GM19351 (cell line): ENCODE data around the gene TACC3.

ENCODE experiments used
- ATAC-seq: cut with Tn5 transposase; IDR thresholded peaks from one replicate; pipeline ENCODE4 v1.9.1; 2021; ENCODE audit warnings: mild to moderate bottlenecking, moderate library complexity; ENCODE audit not compliant: unreplicated experiment

The TACC3 gene

DNA sequence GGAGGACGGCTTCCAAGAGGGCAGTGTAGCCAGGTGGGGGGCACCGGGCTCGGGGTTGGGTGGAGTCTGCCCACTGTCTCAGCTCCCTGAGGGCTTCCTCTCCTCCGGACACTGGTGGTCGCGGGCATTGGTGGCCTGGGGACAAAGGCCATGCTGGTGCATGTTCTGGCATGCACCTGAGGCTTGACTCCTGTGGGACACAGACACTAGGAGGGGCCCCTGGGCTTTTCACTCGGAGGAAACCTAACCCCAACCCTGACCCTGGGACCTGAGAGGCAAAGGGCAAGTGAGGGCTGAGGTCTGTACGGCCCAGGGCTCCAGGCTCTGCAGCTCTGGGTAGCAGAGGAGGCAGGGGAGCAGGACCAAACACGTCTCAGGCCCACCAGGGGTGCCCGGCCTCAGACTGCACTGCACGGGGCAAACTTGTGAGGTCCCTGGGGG, 49.5 kb downstream of the TACC3 start:
- ATAC-seq = no peak

DNA sequence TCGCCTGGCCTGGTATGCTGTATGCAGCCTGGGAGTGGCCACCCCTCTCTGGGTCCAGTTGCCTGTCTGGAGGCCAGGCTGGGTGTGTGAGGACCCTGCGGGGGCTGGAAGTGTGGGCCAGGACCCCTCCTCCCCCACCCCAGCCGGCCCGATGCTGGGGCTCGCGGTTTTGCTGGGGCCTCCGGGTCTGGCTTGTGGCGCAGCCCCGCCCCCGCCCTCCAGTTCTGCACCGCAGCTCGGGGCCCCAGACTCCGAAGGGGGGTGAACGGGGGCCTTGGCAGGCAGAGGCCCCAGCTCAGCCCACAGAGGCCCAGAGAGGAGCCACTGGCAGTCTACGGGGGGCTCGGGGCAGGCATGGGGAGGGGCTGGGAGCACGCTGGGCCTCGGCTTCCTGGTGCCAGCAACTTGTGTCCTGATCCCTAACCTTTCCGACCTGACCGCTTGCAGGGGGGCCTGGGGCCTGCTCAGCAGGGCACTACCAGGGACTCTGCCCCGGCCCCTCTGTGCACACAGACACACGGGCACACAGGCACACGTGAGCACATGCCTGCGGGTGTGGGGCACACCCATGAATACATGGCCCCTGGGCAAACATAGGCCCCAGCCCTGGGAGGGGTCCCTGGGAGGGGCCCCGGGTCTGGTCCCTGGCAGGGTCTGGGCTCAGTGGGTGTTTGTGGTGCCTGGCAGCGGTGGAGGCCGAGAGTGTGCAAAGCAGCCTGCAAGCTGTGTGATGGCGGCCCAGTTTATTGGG, 50.4 kb downstream of the TACC3 start:
- no peak for ATAC-seq

DNA sequence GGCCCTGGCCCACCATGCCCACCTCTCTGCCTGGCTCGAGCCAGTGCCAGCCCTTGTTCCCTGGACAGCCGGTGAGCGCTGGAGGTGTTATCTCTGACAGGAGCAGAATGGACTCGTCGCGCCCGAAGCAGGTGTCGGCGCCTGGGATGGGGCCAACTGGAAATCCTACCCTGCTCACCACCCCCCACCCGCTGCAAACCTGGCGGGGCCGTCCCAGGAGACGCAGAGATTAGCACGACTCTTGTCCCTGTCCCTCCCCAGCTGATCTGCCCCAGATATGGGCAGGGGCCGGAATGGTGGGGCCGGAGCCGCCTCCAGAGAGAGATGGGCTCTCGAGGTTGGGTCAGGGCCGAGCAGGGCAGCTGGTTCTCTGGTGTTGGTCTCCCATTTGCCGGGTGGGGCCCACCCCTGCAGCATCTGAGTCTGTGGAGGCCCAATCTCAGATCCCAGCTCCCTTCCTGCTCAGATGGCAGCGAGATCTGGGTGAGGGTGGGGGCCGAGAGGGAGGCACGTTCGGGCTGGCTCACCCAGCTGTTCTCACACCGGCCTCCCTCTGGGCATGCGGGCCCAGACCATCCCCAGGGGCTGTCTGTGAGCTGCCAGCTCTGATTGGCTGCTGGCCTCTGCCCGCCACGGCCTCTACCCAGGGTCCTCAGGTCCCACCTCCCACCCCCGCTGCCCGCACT, 51.7 kb downstream of the TACC3 start:
- ATAC-seq = no peak

DNA sequence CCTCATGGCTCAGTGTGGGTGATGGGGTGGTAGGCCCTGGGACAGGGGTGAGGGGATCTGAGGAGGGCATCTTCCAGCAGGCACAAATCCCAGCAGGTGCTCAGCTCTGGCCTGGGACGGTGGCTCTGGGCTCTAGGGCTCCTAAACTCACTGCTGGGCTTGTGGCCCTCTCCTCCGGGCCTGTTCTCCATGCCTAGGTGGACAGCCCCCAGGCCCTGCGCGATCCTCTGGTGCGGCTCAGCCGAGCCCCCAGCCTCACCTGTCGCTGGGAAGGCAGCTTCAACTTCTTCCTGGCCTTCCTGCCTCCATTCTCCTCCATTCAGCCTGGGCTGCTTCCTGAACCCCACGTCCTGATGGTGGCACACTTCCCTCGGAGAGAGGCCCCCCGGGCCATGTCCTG, 52.4 kb downstream of the TACC3 start:
- ATAC-seq = no peak

DNA sequence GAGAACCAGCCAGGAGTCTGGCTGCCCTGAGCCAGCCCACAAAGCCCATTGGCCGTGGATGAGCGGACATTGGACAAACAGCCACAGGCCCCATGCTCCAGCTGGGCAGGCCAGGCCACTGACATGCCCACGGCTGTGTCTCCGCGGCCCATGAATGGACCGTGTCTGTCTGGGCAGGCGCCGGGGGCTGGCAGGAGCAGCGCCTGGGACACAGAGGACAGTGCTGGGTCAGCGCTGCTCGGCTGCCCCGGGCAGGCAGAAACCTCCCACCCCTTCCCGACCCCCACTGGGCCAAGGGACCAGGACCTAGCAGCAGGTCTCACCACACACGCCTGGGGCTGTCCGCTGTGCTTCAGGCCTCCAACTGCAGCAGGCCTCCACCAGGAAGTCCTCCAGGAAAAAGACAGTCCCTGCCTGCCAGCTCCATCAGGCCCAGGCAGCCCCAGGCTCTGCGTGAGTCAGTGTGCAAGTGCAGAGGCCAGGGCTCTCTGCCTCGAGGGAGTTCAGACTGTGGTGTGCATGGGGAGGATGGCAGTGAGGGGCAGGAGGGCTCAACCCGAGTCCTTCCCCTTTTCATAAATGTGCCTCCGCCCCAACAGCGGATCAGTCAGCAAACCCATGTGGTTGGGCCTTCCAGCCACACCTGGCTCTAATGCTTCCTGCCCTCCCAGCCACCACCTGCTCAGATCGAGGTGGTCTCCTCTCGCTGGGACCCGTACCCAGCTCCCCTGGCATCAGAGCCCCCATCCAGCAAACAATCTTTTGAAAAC, 54.6 kb downstream of the TACC3 start:
- ATAC-seq = no peak

DNA sequence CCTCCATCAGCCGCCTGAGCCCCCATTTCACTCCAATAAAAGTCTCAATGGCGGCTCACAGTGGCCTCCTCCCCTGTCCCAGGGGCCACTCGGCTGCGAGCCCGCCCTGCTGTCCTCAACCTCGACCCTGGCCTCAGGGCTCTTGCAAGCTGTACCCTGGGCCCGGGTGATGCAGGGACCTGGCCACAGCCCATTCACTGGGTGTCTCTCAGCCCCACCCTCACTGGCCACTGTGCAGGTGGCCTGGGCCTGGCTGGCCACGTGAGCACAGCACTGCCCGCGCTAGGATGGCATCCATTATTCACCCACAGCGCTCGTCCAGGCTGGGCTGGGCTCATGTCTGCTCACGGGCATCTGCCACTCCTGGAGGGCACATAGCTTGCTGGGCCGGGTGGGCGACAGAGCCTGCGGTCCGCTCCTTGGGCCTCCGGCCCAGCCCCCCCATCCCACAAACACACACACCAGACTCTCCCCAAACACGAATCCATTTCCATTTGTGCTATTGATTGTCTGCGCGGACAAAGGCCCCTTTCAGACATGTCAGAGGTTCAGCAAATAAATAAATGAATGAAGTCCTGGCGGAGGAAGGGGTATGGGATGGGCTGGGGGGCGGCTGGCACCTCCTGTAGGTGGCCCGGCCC, 55.3 kb downstream of the TACC3 start:
- ATAC-seq = no peak

DNA sequence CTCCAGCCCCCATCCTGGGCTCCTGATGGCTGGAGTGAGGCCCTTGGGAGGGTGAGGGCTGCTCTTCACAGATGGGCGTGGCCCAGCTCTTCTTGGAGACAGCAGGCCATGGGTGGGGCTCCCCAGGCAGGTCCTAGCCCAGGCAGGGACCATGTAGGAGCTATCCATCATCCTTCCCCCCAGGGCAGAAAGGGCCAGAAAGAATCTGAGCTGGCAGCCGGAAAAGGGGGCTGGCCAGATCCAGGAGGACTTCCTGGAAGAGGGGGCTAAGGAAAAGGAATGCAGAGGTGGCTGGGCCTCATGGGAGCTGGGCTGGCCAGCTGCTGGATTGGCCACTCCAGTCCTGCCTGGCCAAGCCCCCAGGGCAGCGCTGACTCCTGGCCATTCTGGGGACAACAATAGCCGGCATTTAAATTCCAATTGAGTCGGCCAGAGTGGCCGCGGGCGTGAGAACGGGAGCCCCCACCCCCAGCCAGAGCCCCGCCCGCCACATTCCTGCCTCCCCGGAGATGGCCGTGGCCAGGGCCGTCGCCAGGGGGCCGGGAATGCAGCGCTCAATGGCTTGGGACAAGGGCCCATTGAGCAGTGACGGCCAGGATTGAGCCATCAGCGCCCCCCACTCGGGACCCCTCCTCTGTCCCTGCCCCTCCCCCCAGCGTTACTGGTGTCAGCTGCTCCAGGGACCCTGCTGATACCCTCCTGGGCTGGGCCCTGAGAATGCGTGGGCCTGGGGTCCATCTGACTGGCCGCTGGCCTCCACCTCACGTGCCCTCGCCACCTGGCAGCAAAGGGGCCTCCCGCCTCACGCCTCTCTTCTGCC, 56.7 kb downstream of the TACC3 start:
- ATAC-seq = no peak

DNA sequence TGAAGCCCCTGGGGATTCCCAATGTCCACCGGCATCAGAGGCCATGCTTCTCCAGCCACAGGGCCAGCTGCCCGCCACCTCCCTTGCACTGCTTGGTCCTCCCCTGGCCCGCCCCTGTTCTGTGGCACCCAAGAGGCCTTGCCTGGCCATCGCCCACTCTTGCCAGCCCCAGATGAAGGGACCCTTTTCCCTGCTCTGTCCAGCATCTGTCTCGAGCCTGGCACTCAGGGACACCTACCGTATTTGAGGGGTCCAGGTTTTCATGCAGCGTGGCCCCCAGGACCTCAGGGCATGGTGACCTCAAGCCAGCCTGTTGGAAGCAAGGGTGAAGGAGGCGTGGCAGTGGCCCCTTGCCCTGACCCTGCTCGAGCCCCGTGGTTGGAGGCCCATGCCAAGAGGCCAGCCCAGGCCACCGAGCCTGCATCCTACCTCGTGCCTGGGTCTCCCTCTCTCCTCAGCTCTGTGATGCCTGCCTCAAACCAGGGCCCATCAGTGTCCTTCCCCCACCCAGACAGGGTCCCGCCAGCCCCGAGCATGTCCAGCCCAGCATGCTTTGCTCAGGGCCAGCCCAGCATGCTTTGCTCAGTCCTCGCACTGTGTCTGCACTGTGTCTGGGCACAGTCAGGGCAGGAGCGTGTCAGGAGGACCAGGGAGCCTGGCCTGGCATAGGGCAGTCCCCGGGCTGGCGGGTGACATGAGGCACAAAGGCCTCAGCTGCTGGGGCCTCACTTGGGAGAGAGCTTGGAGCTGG, 57.5 kb downstream of the TACC3 start:
- ATAC-seq = no peak

DNA sequence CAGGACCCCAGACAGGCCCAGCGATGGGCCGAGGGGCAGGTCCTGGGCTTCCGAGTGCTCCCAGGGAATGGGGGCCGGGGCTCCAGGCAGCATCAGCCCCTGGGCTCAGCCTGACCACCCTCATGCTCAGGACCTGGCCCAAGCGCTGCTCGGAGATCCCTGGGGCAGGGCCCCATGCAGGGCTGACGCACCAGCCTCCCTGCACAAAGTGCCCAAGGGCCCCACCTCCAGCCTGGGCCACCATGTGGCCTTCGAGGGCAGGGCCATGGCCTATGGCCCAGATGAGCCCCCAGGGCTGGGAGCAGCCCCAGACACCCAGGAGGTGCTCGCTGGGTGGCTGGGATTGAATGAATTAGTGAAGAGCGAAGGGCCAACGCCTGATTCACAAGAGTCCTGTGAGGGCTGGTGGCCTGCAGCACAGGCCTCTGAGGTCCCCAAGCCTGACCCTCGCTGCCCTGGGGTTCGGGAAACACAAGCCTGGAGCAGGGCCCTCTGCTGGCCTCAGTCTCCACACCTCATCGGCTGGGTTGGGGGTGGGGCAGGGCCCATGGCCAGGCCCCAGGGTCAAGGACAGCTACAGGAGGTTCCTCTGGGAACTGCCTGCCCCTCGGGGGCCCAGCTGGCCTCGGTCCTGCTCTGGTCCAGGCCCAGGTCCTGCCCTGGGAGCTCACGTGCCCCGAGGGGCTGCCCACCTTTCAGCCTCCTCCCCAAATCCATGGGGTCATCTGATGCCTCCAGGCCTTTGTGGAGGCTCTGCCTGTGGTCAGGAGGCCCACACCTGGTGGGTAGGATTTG, 58.5 kb downstream of the TACC3 start:
- ATAC-seq = no peak

DNA sequence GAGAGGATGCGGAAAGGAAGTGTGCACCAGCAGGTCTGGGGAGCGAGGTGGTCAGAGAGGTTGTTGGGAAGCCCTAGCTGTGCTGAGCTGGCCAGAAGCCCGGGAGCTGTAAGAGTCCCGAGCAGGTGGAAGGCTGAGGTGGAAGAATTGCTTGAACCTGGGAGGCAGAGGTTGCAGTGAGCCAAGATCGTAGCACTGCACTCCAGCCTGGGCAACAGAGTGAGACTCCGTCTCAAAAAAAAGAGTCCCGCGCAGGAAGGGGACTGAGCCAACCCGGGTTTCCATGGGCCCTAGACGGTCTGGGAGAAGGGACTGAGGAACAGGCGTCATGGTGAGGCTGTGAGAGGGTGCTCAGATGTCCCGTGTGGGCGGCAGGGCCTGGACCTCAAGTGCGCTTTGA, 59.1 kb downstream of the TACC3 start:
- no peak for ATAC-seq

DNA sequence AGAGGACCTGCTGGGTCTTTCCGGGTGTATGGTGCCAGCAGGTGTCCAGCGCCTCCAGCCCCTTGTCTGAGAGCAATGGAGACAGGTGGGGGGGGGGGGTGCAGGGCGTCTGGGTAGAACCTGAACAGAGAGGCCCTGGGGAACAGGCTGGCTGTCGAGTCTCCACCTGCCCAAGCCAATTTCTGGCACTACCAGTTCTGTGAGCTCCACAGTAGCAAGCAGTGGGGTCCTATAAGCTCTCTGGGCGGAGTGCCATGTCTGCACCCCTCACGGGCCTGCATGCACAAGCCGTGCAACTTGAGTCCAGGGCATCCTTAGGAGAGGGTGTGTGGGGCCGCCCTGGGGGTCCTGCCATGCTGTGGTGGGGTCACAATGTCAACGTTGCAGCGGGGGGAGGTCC, 61.7 kb downstream of the TACC3 start:
- ATAC-seq = no peak

DNA sequence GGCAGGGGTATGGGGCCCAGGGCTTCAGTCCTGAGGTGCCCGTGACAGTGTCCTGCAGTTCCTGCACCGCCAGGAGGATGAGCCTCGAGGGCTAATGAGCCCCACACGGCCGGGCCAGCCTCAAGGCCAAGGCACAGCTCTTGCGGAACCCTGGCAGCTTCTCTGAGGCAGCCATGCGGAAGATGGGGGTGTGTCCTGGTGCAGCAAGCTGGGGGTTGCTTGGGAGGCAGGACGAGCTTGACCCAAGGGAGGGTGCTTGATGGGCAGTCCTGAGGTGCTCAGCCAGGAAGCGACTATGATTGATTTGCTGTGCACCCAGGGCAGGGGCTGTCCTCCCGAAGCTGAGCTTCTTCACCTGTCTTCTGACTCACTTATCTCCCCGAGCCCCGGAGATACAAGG, 62.6 kb downstream of the TACC3 start:
- no peak for ATAC-seq

DNA sequence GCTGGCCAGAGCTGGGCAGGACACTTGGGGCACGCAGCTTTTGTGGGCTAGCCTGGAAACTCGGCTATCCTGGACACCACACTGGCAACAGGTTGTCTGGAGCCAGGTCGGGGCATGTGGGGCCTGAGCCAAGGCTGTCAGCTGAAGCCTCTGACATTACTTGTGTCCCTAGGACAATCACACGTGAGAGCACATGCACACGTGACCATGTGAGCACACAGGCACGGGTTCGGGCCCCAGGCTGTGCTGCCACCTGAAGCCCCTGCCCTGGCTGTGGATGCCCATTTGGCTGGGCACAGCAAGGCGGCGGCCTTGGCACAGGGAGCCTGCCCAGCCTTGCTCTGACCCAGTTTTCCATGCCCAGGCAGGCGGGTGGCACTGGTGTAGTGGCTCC, 63.1 kb downstream of the TACC3 start:
- ATAC-seq = no peak

DNA sequence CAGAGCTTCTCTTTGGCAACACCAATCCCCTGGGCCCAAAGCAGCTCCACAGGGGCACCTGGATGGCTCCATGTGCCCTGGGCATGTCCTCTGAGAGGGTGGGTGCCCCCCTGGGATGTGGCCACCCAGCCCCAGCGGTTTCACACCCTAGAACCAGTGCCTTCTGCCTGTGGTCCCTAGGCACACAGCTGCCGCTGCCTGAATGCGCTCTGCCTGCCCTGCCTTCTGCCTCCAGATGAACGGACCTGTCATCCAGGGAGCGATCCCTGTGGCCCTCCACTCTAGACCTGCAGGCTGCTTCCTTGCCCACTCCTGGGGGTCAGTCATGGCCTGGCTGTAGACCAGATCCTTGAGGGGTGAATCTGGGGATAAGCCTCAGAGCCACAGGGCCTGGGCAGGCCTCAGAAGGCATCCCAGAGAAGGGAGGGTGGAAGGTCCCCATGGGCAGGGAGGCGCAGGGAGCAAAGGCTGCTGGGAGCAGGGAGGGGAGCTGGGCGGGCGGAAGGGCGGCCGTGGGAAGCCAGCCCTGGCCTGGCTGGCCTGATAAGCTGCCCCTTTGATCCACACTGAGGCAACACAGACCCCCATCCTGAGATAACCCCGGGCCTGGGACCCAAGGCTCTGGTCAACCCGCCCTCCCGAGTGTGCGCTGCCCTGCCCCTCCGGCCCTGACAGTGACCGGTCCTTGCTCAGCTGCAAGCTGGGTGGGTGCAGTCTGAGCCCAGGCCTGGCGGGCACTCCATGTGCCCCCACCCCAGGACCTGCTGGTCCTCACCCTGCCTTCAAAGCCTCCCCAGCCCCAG, 63.7 kb downstream of the TACC3 start:
- ATAC-seq = no peak

DNA sequence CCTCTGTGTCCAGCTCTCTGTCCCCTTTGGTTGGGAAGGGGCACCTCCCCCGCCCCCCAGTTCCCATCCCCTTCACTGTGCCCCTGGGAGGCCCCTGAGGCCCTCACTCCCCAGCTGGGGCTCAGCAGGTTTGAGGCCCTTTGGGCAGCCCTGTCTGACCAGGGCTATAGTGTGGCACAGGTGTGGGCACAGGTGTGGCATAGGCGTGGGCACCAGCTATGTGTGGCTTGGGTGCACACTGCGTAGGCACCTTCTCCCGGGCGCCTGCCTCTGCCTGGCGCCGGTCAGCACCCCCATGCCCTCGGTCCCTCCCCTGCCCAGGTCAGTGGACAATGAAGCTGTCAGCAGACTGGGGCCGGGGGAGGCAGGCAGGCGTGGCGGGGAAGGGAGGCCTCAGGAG, 64.3 kb downstream of the TACC3 start:
- ATAC-seq = no peak

DNA sequence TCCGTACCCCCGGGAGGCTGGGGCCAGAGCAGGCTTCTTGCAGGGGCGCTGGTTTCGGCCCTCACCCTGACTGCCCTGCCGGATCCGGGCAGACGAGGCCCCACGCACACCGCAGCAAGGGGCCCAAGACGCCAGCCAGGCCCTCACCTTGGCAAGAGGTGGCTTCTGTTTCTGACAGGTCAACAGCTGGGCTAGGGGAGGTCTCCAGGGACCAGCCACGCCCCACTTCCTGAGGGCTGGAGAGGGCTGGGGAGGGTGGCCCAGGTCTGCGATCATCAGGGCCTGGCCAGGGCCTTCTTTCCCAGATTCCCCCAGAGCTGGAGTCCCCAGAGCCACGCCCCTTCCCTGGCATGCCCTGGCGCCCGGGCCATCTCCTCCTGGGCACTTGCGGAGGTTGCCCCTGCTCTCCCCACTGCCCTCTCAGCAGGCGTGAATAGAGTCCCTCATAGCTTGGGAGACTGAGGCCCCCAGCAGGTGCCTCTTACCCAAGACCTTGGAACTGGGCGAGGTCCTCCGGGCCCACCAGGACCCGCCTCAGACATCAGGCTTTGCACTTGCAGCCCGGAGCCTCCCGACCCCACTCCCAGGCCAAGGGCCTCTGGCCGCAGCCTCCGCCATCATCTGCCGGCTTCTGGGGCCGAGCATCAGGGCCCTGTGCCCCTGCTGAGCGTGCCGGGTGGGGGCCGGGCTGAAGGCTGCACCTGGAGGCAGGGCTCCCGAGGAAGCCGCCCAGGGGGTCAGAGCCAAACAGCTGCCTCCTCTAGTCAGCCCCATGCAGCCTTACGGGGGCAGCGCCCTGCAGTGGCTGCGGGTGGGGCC, 65.4 kb downstream of the TACC3 start:
- ATAC-seq = no peak

DNA sequence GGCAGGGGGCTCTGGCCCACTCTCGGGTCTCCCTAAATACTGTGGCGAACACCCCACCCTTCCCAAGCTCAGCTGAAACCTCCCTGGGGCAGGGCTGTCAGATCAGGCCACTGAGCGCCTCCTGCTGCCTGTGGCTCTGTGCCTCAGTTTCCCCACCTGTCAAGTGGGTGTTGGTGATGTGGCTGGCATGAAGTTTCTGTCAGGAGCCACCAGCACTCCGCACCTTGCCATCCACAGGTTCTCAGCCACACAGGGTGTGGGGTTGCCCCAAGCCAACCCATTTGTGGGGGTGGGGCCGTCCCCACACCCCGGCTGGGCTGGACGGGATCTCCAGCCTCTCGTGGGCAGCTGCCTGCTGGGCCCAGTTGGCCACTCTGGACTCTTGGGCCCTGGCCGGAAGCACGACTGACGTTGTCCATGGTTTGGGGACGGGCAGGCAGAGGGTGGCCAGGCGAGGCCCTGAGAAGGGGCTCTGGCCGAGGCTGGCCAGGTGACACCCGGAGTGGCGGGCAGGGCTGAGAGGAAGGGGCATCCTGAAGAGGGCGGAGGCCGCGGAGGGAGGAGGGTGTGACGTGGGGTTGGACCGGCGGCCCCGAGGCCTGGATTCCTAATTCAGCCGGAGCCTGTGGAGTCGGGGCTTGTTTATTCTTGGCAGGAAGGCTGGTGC, 66.2 kb downstream of the TACC3 start:
- no peak for ATAC-seq
